ENCODE data around the gene SLC9A9. TPM values are rescaled to one million over a fixed set of nuclear protein-coding genes. Genes with fewer than 3 reads are reported as not detected.

SLC9A9 gene
- polyA plus RNA-seq, 1 donor from 2014 or later: 0.54 TPM

- H3F3A ChIP-seq (ENCODE audit: insufficient read depth, low read length, poor library complexity, severe bottlenecking): no peaks in the 10 kb centered on the region
- no peak for TF ChIP-seq TAF1 (IDR thresholded peaks at IDR 0.05; ENCODE audit: low read depth)
- no peak for TF ChIP-seq MXI1 (conservative IDR thresholded peaks at IDR 0.05; ENCODE audit: poor library complexity, severe bottlenecking)
- no peak for TF ChIP-seq REST (IDR thresholded peaks at IDR 0.05; ENCODE audit: borderline replicate concordance)
- TF ChIP-seq SMC3 (conservative IDR thresholded peaks at IDR 0.05; ENCODE audit: poor library complexity): no peak
- TF ChIP-seq CTCF (IDR thresholded peaks at IDR 0.05; ENCODE audit: poor library complexity, severe bottlenecking): no peak
- no peak for TF ChIP-seq POLR2AphosphoS5 (IDR thresholded peaks at IDR 0.05)
- TF ChIP-seq RAD21 (conservative IDR thresholded peaks at IDR 0.05): no peak
- no peak overlapping the region for H2AFZ ChIP-seq (ENCODE audit: low read depth, low read length)
- H3K9ac ChIP-seq (ENCODE audit: low read length): no peak overlapping the region
- H3K9me3 ChIP-seq (ENCODE audit: low read length): no peaks in the 10 kb centered on the region
- no peak overlapping the region for H3K27ac ChIP-seq (ENCODE audit: low read length)
- no peaks in the 10 kb centered on the region for H3K79me2 ChIP-seq (replicated peaks; ENCODE audit: insufficient read depth, low read length)
- H3K4me2 ChIP-seq (ENCODE audit: low read length): no peak overlapping the region
- no peaks in the 10 kb centered on the region for H4K20me1 ChIP-seq (ENCODE audit: insufficient read depth)
- H3K9me2 ChIP-seq (ENCODE audit: insufficient read depth, low read length): no peaks in the 10 kb centered on the region
- no peak overlapping the region for H3K4me3 ChIP-seq (ENCODE audit: low read length)
- H3K27me3 ChIP-seq (ENCODE audit: insufficient read depth, low read depth, low read length): no peaks in the 10 kb centered on the region
- H3K36me3 ChIP-seq (ENCODE audit: insufficient read depth, low read length): no peaks in the 10 kb centered on the region
These were observed 261.7 kb downstream of the SLC9A9 start for GRCh38 chr3:143586576-143586975.

GRCh38 chr3:143585720-143586456 lies 262.4 kb downstream of the SLC9A9 start:
- no peaks in the 10 kb centered on the region for H3K9me2 ChIP-seq (ENCODE audit: insufficient read depth, low read length)
- H3K79me2 ChIP-seq (replicated peaks; ENCODE audit: insufficient read depth, low read length): no peaks in the 10 kb centered on the region
- H2AFZ ChIP-seq (ENCODE audit: low read depth, low read length): no peak overlapping the region
- H3K9me3 ChIP-seq (ENCODE audit: low read length): no peaks in the 10 kb centered on the region
- H3K9ac ChIP-seq (ENCODE audit: low read length): no peak overlapping the region
- H3K27me3 ChIP-seq (ENCODE audit: insufficient read depth, low read depth, low read length): no peaks in the 10 kb centered on the region
- no peak for TF ChIP-seq CTCF (IDR thresholded peaks at IDR 0.05; ENCODE audit: poor library complexity, severe bottlenecking)
- no peak for TF ChIP-seq MXI1 (conservative IDR thresholded peaks at IDR 0.05; ENCODE audit: poor library complexity, severe bottlenecking)
- no peak for TF ChIP-seq TAF1 (IDR thresholded peaks at IDR 0.05; ENCODE audit: low read depth)
- H4K20me1 ChIP-seq (ENCODE audit: insufficient read depth): no peaks in the 10 kb centered on the region
- no peak overlapping the region for H3K27ac ChIP-seq (ENCODE audit: low read length)
- H3K4me3 ChIP-seq (ENCODE audit: low read length): no peak overlapping the region
- no peaks in the 10 kb centered on the region for H3K36me3 ChIP-seq (ENCODE audit: insufficient read depth, low read length)
- H3K4me2 ChIP-seq (ENCODE audit: low read length): no peak overlapping the region
- H3F3A ChIP-seq (ENCODE audit: insufficient read depth, low read length, poor library complexity, severe bottlenecking): no peaks in the 10 kb centered on the region
